ENCODE data around the gene UBQLN2. TPM values are rescaled to one million over a fixed set of nuclear protein-coding genes. Genes with fewer than 3 reads are reported as not detected.

UBQLN2 gene
- total RNA-seq, 1 donor from 2014 or later: 27.2 TPM

DNA sequence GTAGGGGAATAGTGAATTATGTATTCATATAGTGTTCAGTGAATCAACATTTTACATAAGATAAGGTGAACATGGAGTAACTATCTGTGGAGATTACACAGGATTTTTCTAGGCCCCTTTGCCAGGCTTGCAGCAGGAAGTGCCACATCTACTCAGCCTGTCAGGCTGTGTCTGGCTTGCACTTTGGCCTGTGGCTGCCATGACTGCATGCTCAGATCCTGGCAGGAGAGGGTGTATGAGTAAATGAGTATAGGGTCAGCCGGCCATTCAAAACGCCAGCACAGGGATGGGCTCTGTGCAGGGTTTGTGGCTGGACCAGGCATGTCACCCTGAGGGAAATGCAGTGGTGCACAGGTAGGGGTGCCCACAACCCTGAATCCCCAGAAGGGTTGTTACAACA lies 51.9 kb downstream of the UBQLN2 start:
- DNase-seq: no peak
- no peak for ATAC-seq (ENCODE audit: poor library complexity)
- intact Hi-C loops (cut with DNase I): no loop called here

Other genes with a start within 250 kb of the UBQLN2 start
- 22.3 TPM for gene NBDY, start 165.6 kb downstream of the UBQLN2 start, total RNA-seq

Measured in Right ventricle myocardium superior (tissue), 1 donor.